Heart right ventricle (tissue), 16 donors: ENCODE results near the gene TEX55. TPM values are rescaled to one million over a fixed set of nuclear protein-coding genes. Genes with fewer than 3 reads are reported as not detected.
A peak's percentile ranks its signal among the peaks of the same experiment; 100 is the strongest.

Source experiments
- ATAC-seq, 8 donors: fragments of 200-7000 bp; cut with Tn5 transposase; one replicate each; pipeline ENCODE4 v1.9.1; 2020; ENCODE audit warnings: mild to moderate bottlenecking in 8 of 8, moderate library complexity in 8 of 8, moderate number of reproducible peaks in 1 of 8
- DNase-seq, 2 donors: peaks; one replicate each; pipeline ENCODE4 v3.0.0-alpha.2; 2020
- H3K27ac ChIP-seq, 10 donors: fragments of 200-600 bp; sonication (generic) in 2 of 10; one replicate each; pipeline versions ENCODE4 v1.5.0 to v1.8.0; 2020 to 2022; ENCODE audit warnings: mild to moderate bottlenecking in 3 of 10
- H3K27me3 ChIP-seq, 7 donors: fragments of 200-600 bp; one replicate each; pipeline ENCODE4 v1.8.0; 2021 to 2022; ENCODE audit warnings: mild to moderate bottlenecking in 2 of 7
- H3K36me3 ChIP-seq, 9 donors: fragments of 200-600 bp; sonication (generic) in 1 of 9; one replicate each; pipeline versions ENCODE4 v1.5.0 to v1.8.0; 2020 to 2022; ENCODE audit warnings: mild to moderate bottlenecking in 2 of 9
- H3K4me1 ChIP-seq, 9 donors: fragments of 200-600 bp; sonication (generic) in 1 of 9; one replicate each; pipeline versions ENCODE4 v1.5.0 to v1.8.0; 2020 to 2022; ENCODE audit warnings: mild to moderate bottlenecking in 4 of 9
- H3K4me3 ChIP-seq, 10 donors: fragments of 200-600 bp; sonication (generic) in 2 of 10; one replicate each; pipeline versions ENCODE4 v1.5.0 to v1.8.0; 2020 to 2022; ENCODE audit warnings: mild to moderate bottlenecking in 7 of 10, moderate library complexity in 2 of 10
- H3K9me3 ChIP-seq, 11 donors: fragments of 200-600 bp in 10 of 11; sonication (generic) in 2 of 11; one replicate each; pipeline versions ENCODE4 v1.5.0 to v1.8.0; 2013 to 2022; ENCODE audit warnings: mild to moderate bottlenecking in 2 of 11, control low read depth in 1 of 11, moderate library complexity in 1 of 11
- CTCF ChIP-seq, 9 donors: fragments of 200-600 bp; sonication (generic) in 2 of 9; IDR thresholded peaks; one replicate each; pipeline versions ENCODE4 v1.5.0 to v1.8.0; 2021 to 2022; ENCODE audit warnings: antibody characterized with exemption in 9 of 9, mild to moderate bottlenecking in 5 of 9, moderate library complexity in 1 of 9
- WGBS, 2 donors: extraction: QIAGEN DNeasy Blood & Tissue Kit; methylation state at CpG; one replicate each; pipeline ENCODE4 v1.1.7; 2013; ENCODE audit warnings: inconsistent platforms in 1 of 2; 5-methylcytosine and 5-hydroxymethylcytosine counted together
- intact Hi-C, 10 donors: fragments of 100-400 bp; cut with DNase I; formaldehyde crosslinking; loops; one replicate each; pipeline versions ENCODE4 v1.11.1 to v1.14.2; 2022
- long read RNA-seq, 3 donors: library from polyadenylated mRNA; unstranded; transcript quantifications; one replicate each; pipeline ENCODE4 v2.0.0, GENCODE V29; 2020 to 2021
- polyA plus RNA-seq, 2 donors: library from polyadenylated mRNA; stranded (reverse); fragments of 200-250 nt; gene quantifications; one replicate each; pipeline ENCODE4 v1.2.3, GENCODE V29; 2013
- total RNA-seq, 10 donors: library from RNA; stranded (reverse); fragmentation: NEBNext Ultra II Directional in 3 of 10; extraction: Animal tissue kit (Norgen Biotek cat#: 25700) in 3 of 10; gene quantifications; one replicate each; pipeline versions ENCODE4 v1.2.1 to v1.2.4, GENCODE V29; 2021 to 2023
- donor health status: Arrhythmogenic right ventricular cardiomyopathy.
- donor health status: ischemic (EF 13 %, LVEDD 7.1; RV severe dilation, severe dysfunction).
- donor health status: healthy with polysubstance abuse.
- donor health status: DM: no; HTN: yes; CAD: no.
- donor health status: DM: no; HTN: no; CAD: no.
- donor health status: ischemic (EF 25% LVEDD 6.9; RV normal size, moderate dysfunction).
- donor health status: ischemic (EF 25% LVEDD 5.7; RV mildly dilated, moderate dysfunction).
- donor health status: healthy.
- donor health status: DM: yes; HTN: yes; CAD: no.
- donor health status: Ischemic cardiomyopathy.
- donor health status: ischemic (EF 35%, LVEDD 5.7; RV mildly dilated, moderate dysfunction).
- donor health status: nonischemic (EF 11% LVEDD 7.7; RV severe dilation, severe dysfunction).
- donor health status: DM: yes; HTN: yes; CAD: no.
- donor health status: PGD.
- donor health status: ischemic (EF 29% LVEDD 5.4; RV normal size, mild dysfunction).
- donor health status: nonischemic (EF 23%, LVEDD 6.1; RV moderate dilation, normal function).

TEX55 gene
- total RNA-seq (not detected), polyA plus RNA-seq (not detected)
- long read RNA-seq, donor 1, result 0 reads
- long read RNA-seq, donor 2, result 0 reads
- long read RNA-seq, donor 3, result 0 reads

GRCh38 chr3:119145500-119146167 is at the start of gene TEX55:
Gene TEX55 (plus strand): TSS chr3:119146165. CDS start chr3:119146190, 25 bp downstream.
- Histone ChIP-seq H3K4me1 (no peaks in the 10 kb centered on the region), H3K4me3 (no peak within 1 kb of the TSS), H3K9me3 (no peaks in the 10 kb centered on the region), H3K36me3 (no peaks in the 10 kb centered on the region), H3K27me3 (no peaks in the 10 kb centered on the region), H3K27ac (no peak within 1 kb of the TSS)
- intact Hi-C loops, result loop anchor here in 2 of 10 donors (5.0 to 10.0 kb wide), 3 partner anchors 97 to 539 kb away; partner anchors contain the start of gene B4GALT4 (in 1 of the 2)
- peak in 7 of 9 donors; percentile 45 to 64 (median 52) for TF ChIP-seq CTCF (IDR thresholded peaks at IDR 0.05)
- peak in 7 of 8 donors; percentile 44 to 92 (median 78) for ATAC-seq
- 72 to 74% methylated on average over 23 of the region's 23 CpGs for WGBS, 2 donors
- DNase-seq, result peak; percentile 8 to 39

DNA sequence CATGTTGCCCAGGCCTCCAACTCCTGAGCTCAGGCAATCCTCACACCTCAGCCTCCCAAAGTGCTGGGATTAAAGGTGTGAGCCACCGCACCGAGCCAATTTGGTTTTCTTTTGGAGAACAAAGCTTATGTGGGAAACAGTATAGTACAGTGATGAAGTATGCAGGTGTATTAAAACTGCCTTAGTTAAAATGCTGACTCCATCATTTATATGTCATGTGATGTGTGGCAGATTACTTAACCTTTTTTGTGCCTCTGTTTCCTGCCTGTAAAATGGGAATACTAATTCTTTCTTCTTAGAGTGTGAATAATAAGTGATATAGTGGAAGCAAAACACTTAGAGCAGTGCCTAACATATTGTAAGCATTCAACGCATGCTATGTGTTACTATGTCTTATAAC is 48.0 kb upstream of the TEX55 start:
- Histone ChIP-seq H3K27ac (no peak overlapping the region), H3K4me1 (no peaks in the 10 kb centered on the region), H3K9me3 (no peaks in the 10 kb centered on the region), H3K27me3 (no peaks in the 10 kb centered on the region), H3K36me3 (no peaks in the 10 kb centered on the region), H3K4me3 (no peak overlapping the region)
- no peak for ATAC-seq
- TF ChIP-seq CTCF (IDR thresholded peaks at IDR 0.05), result no peak
- 96 to 98% methylated on average over 3 of the region's 3 CpGs for WGBS, 2 donors
- intact Hi-C loops, result loop anchor here in 8 of 10 donors (1.0 to 10.0 kb wide), 8 partner anchors 61 to 219 kb away; partner anchors contain the start of gene IGSF11 (in 1 of the 8)
- DNase-seq, result no peak

GRCh38 chr3:119098619-119099222 is 47.2 kb upstream of the TEX55 start:
- Histone ChIP-seq H3K27ac (no peak overlapping the region), H3K36me3 (no peaks in the 10 kb centered on the region), H3K4me3 (no peak overlapping the region), H3K9me3 (no peaks in the 10 kb centered on the region), H3K4me1 (no peaks in the 10 kb centered on the region), H3K27me3 (no peaks in the 10 kb centered on the region)
- peak; percentile 19 to 79 (median 63) for TF ChIP-seq CTCF (IDR thresholded peaks at IDR 0.05)
- ATAC-seq (no peak), DNase-seq (peak in 1 of 2 donors; percentile 19)
- intact Hi-C loops, result loop anchor here in 9 of 10 donors (1.0 to 10.0 kb wide), 8 partner anchors 61 to 219 kb away; partner anchors contain the start of gene IGSF11 (in 1 of the 9)
- 28% methylated on average over 3 of the region's 3 CpGs for WGBS, 2 donors

DNA sequence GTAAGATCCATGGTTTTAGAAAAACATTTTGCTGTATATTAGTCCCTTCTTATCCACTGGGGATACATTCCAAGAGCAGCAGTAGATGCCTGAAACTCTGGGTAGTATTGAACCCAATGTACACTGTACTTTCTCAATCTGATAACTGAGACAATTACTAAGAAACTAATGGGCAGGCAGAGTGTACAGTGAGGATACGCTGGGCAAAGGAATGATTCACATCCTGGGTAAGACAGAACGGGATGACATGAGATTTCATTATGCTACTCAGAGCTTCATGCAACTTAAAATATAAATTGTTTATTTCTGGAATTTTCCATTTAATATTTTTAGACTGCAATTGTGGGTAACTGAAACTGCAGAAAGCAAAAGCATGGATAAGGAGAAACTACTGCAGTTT is 46.2 kb upstream of the TEX55 start:
- H3K4me3 ChIP-seq, result no peak overlapping the region
- intact Hi-C loops, result loop anchor here in 7 of 10 donors (1.0 to 10.0 kb wide), 6 partner anchors 62 to 217 kb away; partner anchors contain the start of gene IGSF11 (in 1 of the 7)
- H3K4me1 ChIP-seq, result no peaks in the 10 kb centered on the region
- 62 to 75% methylated on average over 2 of the region's 2 CpGs for WGBS, 2 donors
- H3K36me3 ChIP-seq, result no peaks in the 10 kb centered on the region
- TF ChIP-seq CTCF (IDR thresholded peaks at IDR 0.05), result no peak
- no peak for DNase-seq
- H3K9me3 ChIP-seq, result no peaks in the 10 kb centered on the region
- H3K27me3 ChIP-seq, result no peaks in the 10 kb centered on the region
- ATAC-seq, result no peak
- H3K27ac ChIP-seq, result no peak overlapping the region
